ENCODE data around the gene TRIAP1. TPM values are rescaled to one million over a fixed set of nuclear protein-coding genes. Genes with fewer than 3 reads are reported as not detected.

TRIAP1 gene
- total RNA-seq, 2 experiments from 2014 or later, result 68.2 to 69.1 TPM

DNA sequence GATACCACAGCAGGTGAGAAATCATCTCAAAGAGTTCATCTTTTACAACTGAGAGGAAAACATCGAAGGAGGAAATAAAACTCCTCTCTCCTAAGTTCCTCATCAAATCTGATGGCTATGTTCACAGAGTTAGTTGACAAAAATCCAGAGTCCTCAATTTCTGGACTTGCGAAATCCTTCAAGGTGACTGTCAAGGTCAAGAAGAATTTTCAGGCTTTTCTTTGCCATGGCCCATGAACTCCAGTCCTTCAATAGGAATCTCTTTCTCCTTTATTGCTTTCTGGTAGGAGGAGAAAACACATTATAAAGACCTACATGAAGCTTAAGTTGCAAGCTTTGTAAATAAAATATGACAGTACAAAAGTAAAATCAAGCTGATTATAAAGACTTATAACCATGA, 1.5 kb downstream of the TRIAP1 start:
- POLR2A ChIA-PET, result interaction anchor here (0.7 kb wide), 1 partner anchor 39 kb away, joined by 3 read pairs; no protein-coding TSS in a partner anchor
- CTCF ChIA-PET, result interaction anchor here (0.5 to 1.2 kb wide), 3 partner anchors 52 to 1230 kb away, joined by 3 to 6 read pairs (median 5); no protein-coding TSS in a partner anchor

DNA sequence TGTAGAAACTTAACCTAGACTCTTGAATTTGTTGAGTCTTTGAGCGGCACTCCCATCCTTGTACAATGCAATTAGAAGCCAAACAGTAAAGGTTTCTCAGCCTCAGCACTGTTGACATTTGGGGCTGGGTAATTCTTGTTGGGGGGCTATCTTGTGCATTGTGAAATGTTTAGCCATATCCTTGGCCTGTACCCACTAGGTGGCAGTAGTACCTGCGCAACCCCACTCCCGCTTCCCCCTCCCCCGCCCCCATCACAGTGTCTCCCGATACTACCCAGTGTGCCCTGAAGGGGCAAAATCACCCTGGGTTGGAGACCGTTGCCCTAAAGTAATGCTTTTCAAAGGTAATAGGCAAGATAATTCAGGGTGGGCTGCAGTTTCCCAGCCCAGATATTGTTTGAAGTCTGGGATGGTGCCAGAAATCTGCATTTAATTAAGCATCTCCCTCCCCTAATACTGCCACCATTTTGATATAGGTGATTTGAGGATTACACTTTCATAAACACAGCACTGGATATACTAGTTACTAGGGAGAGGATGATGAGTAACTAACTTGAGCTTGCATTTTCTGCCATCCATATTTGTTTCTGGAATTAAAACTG, 6.4 kb downstream of the TRIAP1 start:
- CTCF ChIA-PET, result interaction anchor here (0.6 to 1.1 kb wide), 5 partner anchors 9 to 57 kb away, joined by 3 to 6 read pairs (median 4); no protein-coding TSS in a partner anchor
- POLR2A ChIA-PET, result no interaction called here

- ChIA-PET CTCF (interaction anchor here (0.6 to 3.0 kb wide), 9 partner anchors 8 to 136 kb away, joined by 3 to 9 read pairs (median 3); partner anchors contain the start of genes GATC, RNF10, SIRT4 and TRIAP1), POLR2A (interaction anchor here (0.7 to 1.4 kb wide), 2 partner anchors 58 to 261 kb away, joined by 3 to 6 read pairs; no protein-coding TSS in a partner anchor)
These were observed 7.5 kb downstream of the TRIAP1 start for GRCh38 chr12:120438495-120439198.

GRCh38 chr12:120437735-120438494, 8.3 kb downstream of the TRIAP1 start, which contains the start of gene COX6A1:
Gene COX6A1, plus strand, starts transcription at chr12:120438113. Its CDS starts 14 bp downstream, at chr12:120438127.
- POLR2A ChIA-PET, result interaction anchor here (1.4 kb wide), 1 partner anchor 59 kb away, joined by 3 read pairs; no protein-coding TSS in a partner anchor
- CTCF ChIA-PET, result interaction anchor here (0.7 to 3.0 kb wide), 7 partner anchors 9 to 135 kb away, joined by 3 to 9 read pairs (median 4); partner anchors contain the start of genes GATC, RNF10, SIRT4 and TRIAP1

DNA sequence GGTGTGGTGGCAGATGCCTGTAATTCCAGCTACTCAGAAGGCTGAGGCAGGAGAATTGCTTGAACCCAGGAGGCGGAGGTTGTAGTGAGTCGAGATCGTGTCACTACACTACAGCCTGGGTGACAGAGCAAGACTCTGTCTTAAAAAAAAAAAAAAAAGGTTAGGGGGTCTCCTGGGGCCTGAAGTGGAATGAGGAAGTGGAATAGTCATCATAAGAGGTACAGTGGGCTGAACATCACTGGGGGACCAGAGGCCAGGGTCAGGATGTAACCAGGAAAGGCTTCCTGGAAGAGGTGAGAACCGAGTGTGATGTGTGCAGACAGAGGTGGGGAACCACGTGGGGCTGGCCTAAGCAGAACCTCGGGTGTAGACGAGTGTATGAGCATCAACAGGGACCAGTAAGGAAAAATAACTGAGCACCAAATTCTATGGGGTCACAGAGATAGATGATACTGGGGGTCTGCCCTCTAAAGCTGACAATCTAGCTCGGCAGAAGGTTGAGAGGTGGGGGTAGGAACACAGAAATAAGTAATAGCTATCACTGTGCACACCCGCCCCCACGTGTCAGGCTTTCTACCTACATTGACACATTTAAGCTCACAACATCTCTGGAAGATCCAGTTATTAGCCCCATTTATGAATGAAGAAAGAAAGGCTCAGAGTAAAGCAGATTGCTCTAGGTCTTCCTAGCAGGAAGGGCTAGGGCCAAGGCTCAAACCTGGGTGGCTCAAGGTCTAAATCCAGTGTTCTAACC, 13.2 kb downstream of the TRIAP1 start:
- ChIA-PET POLR2A (interaction anchor here (0.6 kb wide), 2 partner anchors 52 to 1030 kb away, joined by 3 to 5 read pairs; no protein-coding TSS in a partner anchor), CTCF (interaction anchor here (0.6 to 1.1 kb wide), 4 partner anchors 29 to 784 kb away, joined by 3 read pairs; no protein-coding TSS in a partner anchor)

- CTCF ChIA-PET, result interaction anchor here (0.9 to 3.1 kb wide), 14 partner anchors 11 to 115 kb away, joined by 3 to 25 read pairs (median 4); no protein-coding TSS in a partner anchor
These were observed 16.8 kb downstream of the TRIAP1 start for GRCh38 chr12:120429368-120429767.

GRCh38 chr12:120428597-120429229, 17.5 kb downstream of the TRIAP1 start:
- POLR2A ChIA-PET, result no interaction called here
- CTCF ChIA-PET, result interaction anchor here (0.9 to 3.1 kb wide), 7 partner anchors 10 to 112 kb away, joined by 3 to 25 read pairs (median 3); no protein-coding TSS in a partner anchor

More at GRCh38 chr12:120429368-120429767, 16.8 kb downstream of the TRIAP1 start:
- POLR2A ChIA-PET, result no interaction called here

- CTCF ChIA-PET, result no interaction called here
- POLR2A ChIA-PET, result no interaction called here
These were observed 20.4 kb downstream of the TRIAP1 start for GRCh38 chr12:120425797-120426196.

DNA sequence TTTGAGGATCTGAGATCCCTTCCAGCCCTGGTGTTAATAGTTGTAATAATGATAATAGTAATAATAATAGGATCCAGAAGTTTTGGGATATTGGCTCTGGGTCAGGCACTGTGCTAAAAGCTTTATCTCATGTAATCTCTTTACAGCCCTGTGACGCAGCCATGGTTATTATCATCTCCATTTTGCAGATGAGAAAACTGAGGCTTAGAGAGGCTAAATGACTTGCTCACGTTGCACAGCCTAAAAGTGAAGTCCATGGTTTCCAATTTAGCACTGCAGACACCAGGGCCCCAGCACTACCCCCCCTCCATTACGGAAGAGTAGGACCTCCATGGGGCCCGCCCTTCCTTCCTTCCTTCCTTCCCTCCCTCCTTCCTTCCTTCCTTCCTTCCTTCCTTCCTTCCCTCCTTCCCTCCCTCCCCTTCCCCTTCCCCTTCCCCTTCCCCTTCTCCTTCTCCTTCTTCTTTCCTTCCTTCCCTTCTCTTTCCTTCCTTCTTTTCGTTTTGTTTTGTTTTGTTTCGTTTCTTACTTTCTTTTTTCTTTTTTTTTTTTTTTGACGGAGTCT, 23.2 kb downstream of the TRIAP1 start:
- CTCF ChIA-PET, result no interaction called here
- POLR2A ChIA-PET, result no interaction called here

- ChIA-PET POLR2A (no interaction called here), CTCF (no interaction called here)
These were observed 24.5 kb downstream of the TRIAP1 start for GRCh38 chr12:120421701-120422100.

- ChIA-PET POLR2A (no interaction called here), CTCF (interaction anchor here (5.1 kb wide), 1 partner anchor 12 kb away, joined by 25 read pairs; no protein-coding TSS in a partner anchor)
These were observed 28.1 kb downstream of the TRIAP1 start for GRCh38 chr12:120417917-120418580.

- CTCF ChIA-PET, result interaction anchor here (5.1 kb wide), 1 partner anchor 14 kb away, joined by 25 read pairs; no protein-coding TSS in a partner anchor
- POLR2A ChIA-PET, result no interaction called here
These were observed 29.5 kb downstream of the TRIAP1 start for GRCh38 chr12:120416490-120417216.

DNA sequence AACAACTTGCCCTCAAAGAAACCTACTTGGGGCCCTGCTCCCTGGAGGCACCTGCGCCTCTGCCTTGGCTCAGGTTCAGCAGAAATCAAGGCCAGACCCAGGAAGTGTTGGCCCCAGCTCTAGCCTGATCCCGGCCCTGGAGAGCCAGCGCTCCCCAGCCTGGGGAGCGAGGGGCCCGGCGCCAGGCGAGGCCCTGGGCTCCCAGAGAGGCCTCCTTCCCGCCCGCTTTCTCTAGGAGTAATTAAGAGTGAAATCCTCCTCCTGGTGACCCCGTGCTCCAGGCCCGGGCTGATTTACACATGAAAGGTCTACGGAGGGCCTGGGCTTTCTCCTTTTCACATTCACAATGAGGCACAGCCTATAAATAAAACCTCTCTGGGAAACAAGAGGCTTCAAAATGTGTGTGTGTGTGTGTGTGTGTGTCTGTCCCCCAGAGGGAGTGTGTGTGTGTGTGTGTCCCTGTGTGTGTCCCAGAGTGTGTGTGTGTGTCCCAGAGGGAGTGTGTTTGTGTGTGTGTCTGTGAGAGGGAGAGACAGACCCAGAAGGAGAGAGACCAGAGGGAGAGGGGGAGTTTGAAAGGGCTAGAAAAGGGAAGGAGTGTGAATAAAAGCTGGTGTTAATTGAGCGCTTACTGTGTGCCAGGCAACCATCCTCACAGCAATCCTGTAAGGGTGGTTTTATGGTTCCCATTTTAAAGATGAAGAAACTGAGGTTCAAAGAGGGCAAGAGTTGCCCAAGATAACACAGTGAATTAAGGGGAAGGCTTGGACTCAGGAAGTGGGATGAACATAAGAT, 32.1 kb downstream of the TRIAP1 start:
- CTCF ChIA-PET, result interaction anchor here (1.4 kb wide), 1 partner anchor 16 kb away, joined by 6 read pairs; no protein-coding TSS in a partner anchor

GRCh38 chr12:120412421-120412820, 33.8 kb downstream of the TRIAP1 start:
- CTCF ChIA-PET, result no interaction called here
- POLR2A ChIA-PET, result no interaction called here

More for the DNA sequence above, 32.1 kb downstream of the TRIAP1 start:
- POLR2A ChIA-PET, result no interaction called here

GRCh38 chr12:120408771-120409170, 37.4 kb downstream of the TRIAP1 start:
- ChIA-PET CTCF (interaction anchor here (1.1 kb wide), 1 partner anchor 42 kb away, joined by 3 read pairs; no protein-coding TSS in a partner anchor), POLR2A (no interaction called here)

GRCh38 chr12:120406553-120406952, 39.6 kb downstream of the TRIAP1 start:
- CTCF ChIA-PET, result interaction anchor here (0.8 kb wide), 1 partner anchor 19 kb away, joined by 3 read pairs; no protein-coding TSS in a partner anchor
- POLR2A ChIA-PET, result no interaction called here
